Measurements from ENCODE around the gene RTP3. TPM values are rescaled to one million over a fixed set of nuclear protein-coding genes. Genes with fewer than 3 reads are reported as not detected.

RTP3 gene
- total and polyA plus RNA-seq, 8 donors = not detected

- ATAC-seq (no peak), DNase-seq (no peak), FAIRE-seq (no peak)
- H3K4me3 ChIP-seq = no peak overlapping the region
- no peaks in the 10 kb centered on the region for H3K27me3 ChIP-seq
- no peak overlapping the region for H3K27ac ChIP-seq
- no peaks in the 10 kb centered on the region for H3K4me1 ChIP-seq
- TF ChIP-seq, protein P1, sequence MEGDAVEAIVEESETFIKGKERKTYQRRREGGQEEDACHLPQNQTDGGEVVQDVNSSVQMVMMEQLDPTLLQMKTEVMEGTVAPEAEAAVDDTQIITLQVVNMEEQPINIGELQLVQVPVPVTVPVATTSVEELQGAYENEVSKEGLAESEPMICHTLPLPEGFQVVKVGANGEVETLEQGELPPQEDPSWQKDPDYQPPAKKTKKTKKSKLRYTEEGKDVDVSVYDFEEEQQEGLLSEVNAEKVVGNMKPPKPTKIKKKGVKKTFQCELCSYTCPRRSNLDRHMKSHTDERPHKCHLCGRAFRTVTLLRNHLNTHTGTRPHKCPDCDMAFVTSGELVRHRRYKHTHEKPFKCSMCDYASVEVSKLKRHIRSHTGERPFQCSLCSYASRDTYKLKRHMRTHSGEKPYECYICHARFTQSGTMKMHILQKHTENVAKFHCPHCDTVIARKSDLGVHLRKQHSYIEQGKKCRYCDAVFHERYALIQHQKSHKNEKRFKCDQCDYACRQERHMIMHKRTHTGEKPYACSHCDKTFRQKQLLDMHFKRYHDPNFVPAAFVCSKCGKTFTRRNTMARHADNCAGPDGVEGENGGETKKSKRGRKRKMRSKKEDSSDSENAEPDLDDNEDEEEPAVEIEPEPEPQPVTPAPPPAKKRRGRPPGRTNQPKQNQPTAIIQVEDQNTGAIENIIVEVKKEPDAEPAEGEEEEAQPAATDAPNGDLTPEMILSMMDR (IDR thresholded peaks at IDR 0.05) = no peak
- intact Hi-C loops (cut with DNase I) = loop anchor here in 1 of 3 donors (10.0 kb wide), 1 partner anchor 120 kb away; no protein-coding TSS in a partner anchor
- H3K36me3 ChIP-seq = no peaks in the 10 kb centered on the region
- 77 to 85% methylated on average over 5 of the region's 5 CpGs for WGBS, 2 donors
- no peaks in the 10 kb centered on the region for H3K9me3 ChIP-seq
These were observed 7.0 kb downstream of the RTP3 start for GRCh38 chr3:46504789-46505188.

DNA sequence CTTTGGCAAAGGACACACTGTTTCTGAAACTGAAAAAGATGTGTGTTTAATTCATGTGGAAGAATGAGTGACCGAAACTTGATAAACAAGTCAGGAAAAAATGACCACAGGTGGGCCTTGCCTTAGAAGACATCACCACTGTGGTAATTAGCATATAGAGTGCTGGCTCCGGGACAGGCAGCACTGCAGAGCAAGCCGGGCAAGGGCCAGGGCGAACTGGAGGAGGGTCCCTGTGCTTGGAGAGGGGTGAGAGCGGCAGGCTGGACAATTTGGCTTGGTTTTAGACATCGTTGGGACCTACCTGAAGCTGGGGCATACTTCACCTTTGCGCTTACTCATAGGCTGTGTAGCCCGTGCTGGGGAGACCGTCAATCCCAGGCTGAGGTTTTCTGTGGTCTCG lies 8.2 kb downstream of the RTP3 start:
- FAIRE-seq (no peak), ATAC-seq (no peak), DNase-seq (no peak)
- no peaks in the 10 kb centered on the region for H3K4me1 ChIP-seq
- no peak overlapping the region for H3K27ac ChIP-seq
- TF ChIP-seq, protein P1 (IDR thresholded peaks at IDR 0.05) = no peak
- no peaks in the 10 kb centered on the region for H3K27me3 ChIP-seq
- no peak overlapping the region for H3K4me3 ChIP-seq
- intact Hi-C loops (cut with DNase I) = loop anchor here in 1 of 3 donors (10.0 kb wide), 1 partner anchor 119 kb away; no protein-coding TSS in a partner anchor
- WGBS, 2 donors = 83 to 89% methylated on average over 10 of the region's 10 CpGs
- H3K36me3 ChIP-seq = no peaks in the 10 kb centered on the region
- no peaks in the 10 kb centered on the region for H3K9me3 ChIP-seq

DNA sequence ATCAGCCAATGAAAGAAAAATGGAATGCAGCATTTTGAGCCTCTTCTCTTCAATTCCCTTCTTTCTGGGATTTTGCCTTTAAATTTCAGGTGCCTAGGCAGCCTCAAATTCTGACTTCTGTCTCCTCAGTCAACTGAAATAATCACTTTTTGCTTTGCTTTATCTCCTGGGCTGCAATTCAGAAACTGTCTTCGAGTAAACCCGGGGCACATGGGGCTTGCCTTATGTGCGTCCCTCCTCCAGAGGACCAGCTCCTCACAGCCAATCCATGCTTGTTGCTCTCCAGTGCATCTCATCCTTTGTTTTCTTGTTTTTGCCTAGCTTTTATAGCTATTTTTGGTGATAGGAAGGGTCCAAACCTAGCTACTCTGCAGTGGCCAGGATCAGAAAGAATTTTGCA lies 8.8 kb downstream of the RTP3 start:
- DNase-seq (no peak), ATAC-seq (no peak), FAIRE-seq (no peak)
- intact Hi-C loops (cut with DNase I) = loop anchor here in 1 of 3 donors (10.0 kb wide), 1 partner anchor 118 kb away; no protein-coding TSS in a partner anchor
- Histone ChIP-seq H3K9me3 (no peaks in the 10 kb centered on the region), H3K4me1 (no peaks in the 10 kb centered on the region), H3K36me3 (no peaks in the 10 kb centered on the region), H3K4me3 (no peak overlapping the region), H3K27me3 (no peaks in the 10 kb centered on the region), H3K27ac (no peak overlapping the region)
- TF ChIP-seq, protein P1 (IDR thresholded peaks at IDR 0.05) = no peak
- 69 to 87% methylated on average over 3 of the region's 3 CpGs for WGBS, 2 donors

DNA sequence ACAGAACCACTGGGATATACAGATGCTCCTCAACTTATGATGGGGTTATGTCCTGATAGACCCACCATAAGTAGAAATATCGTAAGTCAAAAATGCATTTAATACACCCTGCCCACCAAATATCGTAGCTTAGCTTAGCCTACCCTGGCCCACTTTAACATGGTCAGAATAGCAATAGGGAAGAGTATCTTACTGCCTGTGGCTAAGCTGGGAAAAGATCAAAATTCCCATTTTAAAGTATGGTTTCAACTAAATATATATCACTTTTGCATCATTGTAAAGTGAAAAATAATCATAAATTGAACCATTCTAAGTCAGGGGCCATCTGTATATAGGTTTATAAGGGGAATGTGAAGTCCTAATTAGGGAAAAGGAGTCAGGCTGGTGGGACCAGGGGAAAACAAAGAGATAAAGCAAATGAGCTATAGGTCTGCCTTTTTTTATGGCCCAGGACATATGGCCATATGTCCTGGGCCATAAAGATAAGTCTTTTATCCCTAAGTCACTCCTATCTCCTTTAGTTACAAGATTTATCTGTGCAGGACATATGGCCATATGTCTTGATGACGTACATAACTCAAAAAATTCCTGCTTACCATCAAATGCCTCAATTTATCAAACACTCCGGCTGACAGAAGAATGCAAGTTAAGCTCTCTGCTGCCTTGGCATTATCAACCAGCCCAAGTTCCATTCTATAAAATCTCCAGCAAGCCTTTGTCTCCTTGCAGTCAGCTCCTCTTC lies 11.2 kb downstream of the RTP3 start:
- intact Hi-C loops (cut with DNase I) = loop anchor here in 1 of 3 donors (10.0 kb wide), 1 partner anchor 116 kb away; no protein-coding TSS in a partner anchor
- H3K4me1 ChIP-seq = no peaks in the 10 kb centered on the region
- no peak for ATAC-seq
- no peak for DNase-seq
- H3K4me3 ChIP-seq = no peak overlapping the region
- no peaks in the 10 kb centered on the region for H3K9me3 ChIP-seq
- no peaks in the 10 kb centered on the region for H3K36me3 ChIP-seq
- FAIRE-seq = no peak
- TF ChIP-seq, protein P1 (IDR thresholded peaks at IDR 0.05) = no peak
- no peak overlapping the region for H3K27ac ChIP-seq
- H3K27me3 ChIP-seq = no peaks in the 10 kb centered on the region
- WGBS, 2 donors = 90 to 94% methylated on average over 4 of the region's 4 CpGs

DNA sequence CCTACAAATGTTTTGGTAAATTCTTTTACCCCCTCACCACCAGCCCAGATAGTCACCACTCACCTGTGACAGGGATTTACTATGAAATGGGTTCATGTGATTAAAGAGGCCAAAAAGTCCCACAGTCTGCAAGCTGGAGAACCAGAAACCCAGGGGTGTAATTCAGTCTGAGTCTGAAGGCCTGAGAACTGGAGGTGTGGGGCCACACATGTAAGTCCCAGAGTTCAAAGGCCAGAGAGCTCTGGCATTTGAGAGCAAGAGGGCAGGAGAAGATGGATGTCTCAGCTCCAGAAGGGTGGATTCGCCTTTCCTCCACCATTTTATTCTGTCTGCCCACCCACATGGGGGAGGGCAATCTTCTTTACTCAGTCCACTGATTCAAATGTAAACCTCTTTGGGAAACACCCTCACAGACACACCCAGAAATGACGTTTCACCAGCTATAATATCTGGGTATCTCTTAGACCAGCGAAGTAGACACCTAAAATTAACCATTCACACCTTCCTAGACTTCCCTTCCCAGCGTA lies 11.9 kb downstream of the RTP3 start:
- 75 to 76% methylated on average over 4 of the region's 4 CpGs for WGBS, 2 donors
- no peak for FAIRE-seq
- intact Hi-C loops (cut with DNase I) = loop anchor here in 1 of 3 donors (10.0 kb wide), 1 partner anchor 115 kb away; no protein-coding TSS in a partner anchor

More for the DNA sequence above, 11.9 kb downstream of the RTP3 start:
- Histone ChIP-seq H3K4me1 (no peaks in the 10 kb centered on the region), H3K9me3 (no peaks in the 10 kb centered on the region), H3K27ac (no peak overlapping the region), H3K27me3 (no peaks in the 10 kb centered on the region), H3K4me3 (no peak overlapping the region), H3K36me3 (no peaks in the 10 kb centered on the region)
- no peak for DNase-seq
- no peak for ATAC-seq
- TF ChIP-seq, protein P1 (IDR thresholded peaks at IDR 0.05) = no peak

Measured in pancreas (tissue), 10 donors.